GM12878 (cell line): ENCODE measurements around the gene PASK. TPM values are rescaled to one million over a fixed set of nuclear protein-coding genes. Genes with fewer than 3 reads are reported as not detected.

Source experiments
- CEBPZ ChIP-seq: fragments of 150-350 bp; IDR thresholded peaks from 2 replicates; pipeline ENCODE4 v1.6.1; 2016; ENCODE audit warnings: low read depth, low read length
- FOXM1 ChIP-seq: IDR thresholded peaks from 2 replicates; pipeline ENCODE4 v1.6.1; 2012; ENCODE audit warnings: low read depth, mild to moderate bottlenecking, inconsistent platforms, low read length, moderate library complexity
- MTA2 ChIP-seq: fragments of 450-650 bp; IDR thresholded peaks from 2 replicates; pipeline ENCODE4 v1.6.1; 2016; ENCODE audit warnings: low read depth, mild to moderate bottlenecking, moderate library complexity
- NFYB ChIP-seq: IDR thresholded peaks from 2 replicates; pipeline ENCODE4 v1.6.1; 2011; ENCODE audit warnings: low read depth, mild to moderate bottlenecking, low read length, improper control_type of control experiment, moderate library complexity; ENCODE audit not compliant: insufficient read depth
- PBX3 ChIP-seq: IDR thresholded peaks from 2 replicates; pipeline ENCODE4 v1.6.1; 2011; ENCODE audit warnings: mild to moderate bottlenecking, low read depth, low read length, moderate library complexity; ENCODE audit not compliant: insufficient replicate concordance
- SMC3 ChIP-seq: IDR thresholded peaks from 2 replicates; pipeline ENCODE4 v1.6.1; 2011; ENCODE audit warnings: low read length, improper control_type of control experiment, borderline replicate concordance
- SPI1 ChIP-seq: IDR thresholded peaks from 2 replicates; pipeline ENCODE4 v1.6.1; 2011; ENCODE audit warnings: low read depth, mild to moderate bottlenecking, low read length, moderate library complexity, borderline replicate concordance; ENCODE audit not compliant: insufficient read depth
- SRF ChIP-seq, 2 experiments: IDR thresholded peaks; 2 replicates each; pipeline ENCODE4 v1.6.1; 2011; ENCODE audit warnings: low read depth in 2 of 2, low read length in 2 of 2, mild to moderate bottlenecking in 1 of 2, moderate library complexity in 1 of 2
- polyA plus RNA-seq, 11 experiments: library from polyadenylated mRNA; depleted of rRNA in 4 of 11; unstranded in 6 of 11; stranded (reverse) in 5 of 11; fragments of >200 nt; fragmentation: Nextera tagmentation in 4 of 11; fragmentation: Illumina TruSeq in 1 of 11; extraction: Ambion mirVana in 4 of 11; extraction: Trizol in 1 of 11; gene quantifications; 1 replicate in 1 of 11; 2 replicates in 10 of 11; pipeline versions ENCODE4 v1.2.1 to v1.2.3, GENCODE V29; 2011 to 2016; ENCODE audit warnings: inconsistent platforms in 2 of 11, missing spikeins in 2 of 11, low read depth in 1 of 11
- total RNA-seq, 4 experiments: library from RNA; depleted of rRNA in 3 of 4; stranded (reverse); fragments of >200 nt in 3 of 4; fragmentation: Illumina TruSeq in 1 of 4; extraction: Trizol in 1 of 4; gene quantifications; 2 replicates each; pipeline versions ENCODE4 v1.2.1 to v1.2.3, GENCODE V29; 2013 to 2021
- TF ChIP-seq, protein P1 (sequence below): fragments of 450-650 bp; IDR thresholded peaks from 2 replicates; pipeline ENCODE4 v1.6.1; 2017; ENCODE audit warnings: mild to moderate bottlenecking, low read depth, inconsistent platforms; ENCODE audit not compliant: poor library complexity, severe bottlenecking
- TF ChIP-seq, protein P2 (sequence below): fragments of 450-650 bp; IDR thresholded peaks from 2 replicates; pipeline ENCODE4 v1.6.1; 2018; ENCODE audit warnings: borderline replicate concordance, mild to moderate bottlenecking; ENCODE audit not compliant: partially characterized antibody

The PASK gene
- total and polyA plus RNA-seq, 10 of the 15 experiments (the other 5 are each of a cell fraction or from before 2014, with no cell fraction given) = 9.6 to 62.2 (median 28.5) TPM

DNA sequence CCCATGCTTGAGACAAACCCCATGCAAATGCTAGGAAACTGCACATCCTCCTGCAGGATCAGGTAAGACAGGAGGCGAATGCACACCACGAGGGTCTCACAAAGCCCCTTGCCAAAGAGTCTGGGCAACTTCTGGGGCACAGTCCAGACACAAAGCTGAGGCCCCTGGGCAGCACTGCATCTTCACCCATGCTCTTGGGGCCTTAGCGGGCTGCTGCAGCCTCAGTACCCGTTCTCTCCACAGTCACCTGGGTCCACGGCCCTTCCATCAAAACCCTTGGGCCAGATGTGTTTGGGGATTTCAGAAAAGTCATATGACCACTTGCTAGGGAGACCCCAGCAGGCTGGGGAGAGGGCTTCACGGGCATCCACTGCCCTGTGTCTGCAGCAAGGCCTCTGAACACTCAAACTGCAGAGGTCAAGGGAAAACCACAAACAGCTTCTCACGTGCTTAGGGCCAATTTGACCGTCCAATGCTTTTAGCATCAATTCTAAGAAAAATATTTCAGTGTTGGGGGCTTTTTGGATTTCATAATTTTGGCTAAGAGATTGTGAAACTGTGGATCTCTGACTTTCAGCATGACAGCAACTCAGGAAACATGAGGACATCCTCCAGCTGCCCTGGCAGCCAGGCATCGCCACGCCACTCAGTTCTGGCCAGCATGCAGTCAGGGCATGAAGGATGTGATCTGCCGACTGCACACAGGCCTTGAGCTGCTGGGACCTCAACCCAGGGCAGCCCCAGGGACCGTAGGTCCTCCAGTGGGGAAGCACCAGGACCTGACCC, 20.0 kb downstream of the PASK start (continued):
- TF ChIP-seq, protein P1, sequence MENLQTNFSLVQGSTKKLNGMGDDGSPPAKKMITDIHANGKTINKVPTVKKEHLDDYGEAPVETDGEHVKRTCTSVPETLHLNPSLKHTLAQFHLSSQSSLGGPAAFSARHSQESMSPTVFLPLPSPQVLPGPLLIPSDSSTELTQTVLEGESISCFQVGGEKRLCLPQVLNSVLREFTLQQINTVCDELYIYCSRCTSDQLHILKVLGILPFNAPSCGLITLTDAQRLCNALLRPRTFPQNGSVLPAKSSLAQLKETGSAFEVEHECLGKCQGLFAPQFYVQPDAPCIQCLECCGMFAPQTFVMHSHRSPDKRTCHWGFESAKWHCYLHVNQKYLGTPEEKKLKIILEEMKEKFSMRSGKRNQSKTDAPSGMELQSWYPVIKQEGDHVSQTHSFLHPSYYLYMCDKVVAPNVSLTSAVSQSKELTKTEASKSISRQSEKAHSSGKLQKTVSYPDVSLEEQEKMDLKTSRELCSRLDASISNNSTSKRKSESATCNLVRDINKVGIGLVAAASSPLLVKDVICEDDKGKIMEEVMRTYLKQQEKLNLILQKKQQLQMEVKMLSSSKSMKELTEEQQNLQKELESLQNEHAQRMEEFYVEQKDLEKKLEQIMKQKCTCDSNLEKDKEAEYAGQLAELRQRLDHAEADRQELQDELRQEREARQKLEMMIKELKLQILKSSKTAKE = no peak
- TF ChIP-seq, protein P2, sequence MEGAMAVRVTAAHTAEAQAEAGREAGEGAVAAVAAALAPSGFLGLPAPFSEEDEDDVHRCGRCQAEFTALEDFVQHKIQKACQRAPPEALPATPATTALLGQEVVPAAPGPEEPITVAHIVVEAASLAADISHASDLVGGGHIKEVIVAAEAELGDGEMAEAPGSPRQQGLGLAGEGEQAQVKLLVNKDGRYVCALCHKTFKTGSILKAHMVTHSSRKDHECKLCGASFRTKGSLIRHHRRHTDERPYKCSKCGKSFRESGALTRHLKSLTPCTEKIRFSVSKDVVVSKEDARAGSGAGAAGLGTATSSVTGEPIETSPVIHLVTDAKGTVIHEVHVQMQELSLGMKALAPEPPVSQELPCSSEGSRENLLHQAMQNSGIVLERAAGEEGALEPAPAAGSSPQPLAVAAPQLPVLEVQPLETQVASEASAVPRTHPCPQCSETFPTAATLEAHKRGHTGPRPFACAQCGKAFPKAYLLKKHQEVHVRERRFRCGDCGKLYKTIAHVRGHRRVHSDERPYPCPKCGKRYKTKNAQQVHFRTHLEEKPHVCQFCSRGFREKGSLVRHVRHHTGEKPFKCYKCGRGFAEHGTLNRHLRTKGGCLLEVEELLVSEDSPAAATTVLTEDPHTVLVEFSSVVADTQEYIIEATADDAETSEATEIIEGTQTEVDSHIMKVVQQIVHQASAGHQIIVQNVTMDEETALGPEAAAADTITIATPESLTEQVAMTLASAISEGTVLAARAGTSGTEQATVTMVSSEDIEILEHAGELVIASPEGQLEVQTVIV = no peak
- no peak for TF ChIP-seq SRF (IDR thresholded peaks at IDR 0.05; ENCODE audit: low read depth in 2 of 2, low read length in 2 of 2)
- no peak for TF ChIP-seq SMC3
- TF ChIP-seq FOXM1 = peak; percentile 16; the same call in 1 of the 2 replicates
- TF ChIP-seq NFYB = no peak
- no peak for TF ChIP-seq CEBPZ
- TF ChIP-seq PBX3 = peak; percentile 17
- TF ChIP-seq SPI1 = no peak
- no peak for TF ChIP-seq MTA2
